Fibroblast of villous mesenchyme (primary cell): ENCODE data around the gene MTCP1. TPM values are rescaled to one million over a fixed set of nuclear protein-coding genes. Genes with fewer than 3 reads are reported as not detected.

Experiments used
- DNase-seq: peaks from one replicate; pipeline ENCODE4 v3.0.0-alpha.2; 2010; ENCODE audit warnings: low read depth
- H3K4me3 ChIP-seq: 2 replicates; pipeline ENCODE4 v1.5.1; 2011; ENCODE audit warnings: low read depth, mild to moderate bottlenecking, low read length
- total RNA-seq: library from RNA; depleted of rRNA; stranded (reverse); fragments of >200 nt; gene quantifications from 2 replicates; pipeline ENCODE4 v1.2.3, GENCODE V29; 2012
- TF ChIP-seq, protein P1 (sequence below): IDR thresholded peaks from 2 replicates; pipeline ENCODE4 v1.5.1; 2012; ENCODE audit warnings: low read depth, mild to moderate bottlenecking, low read length; ENCODE audit not compliant: insufficient read depth

MTCP1 gene
- total RNA-seq, 1 donor: 2.2 TPM

- TF ChIP-seq, protein P1, sequence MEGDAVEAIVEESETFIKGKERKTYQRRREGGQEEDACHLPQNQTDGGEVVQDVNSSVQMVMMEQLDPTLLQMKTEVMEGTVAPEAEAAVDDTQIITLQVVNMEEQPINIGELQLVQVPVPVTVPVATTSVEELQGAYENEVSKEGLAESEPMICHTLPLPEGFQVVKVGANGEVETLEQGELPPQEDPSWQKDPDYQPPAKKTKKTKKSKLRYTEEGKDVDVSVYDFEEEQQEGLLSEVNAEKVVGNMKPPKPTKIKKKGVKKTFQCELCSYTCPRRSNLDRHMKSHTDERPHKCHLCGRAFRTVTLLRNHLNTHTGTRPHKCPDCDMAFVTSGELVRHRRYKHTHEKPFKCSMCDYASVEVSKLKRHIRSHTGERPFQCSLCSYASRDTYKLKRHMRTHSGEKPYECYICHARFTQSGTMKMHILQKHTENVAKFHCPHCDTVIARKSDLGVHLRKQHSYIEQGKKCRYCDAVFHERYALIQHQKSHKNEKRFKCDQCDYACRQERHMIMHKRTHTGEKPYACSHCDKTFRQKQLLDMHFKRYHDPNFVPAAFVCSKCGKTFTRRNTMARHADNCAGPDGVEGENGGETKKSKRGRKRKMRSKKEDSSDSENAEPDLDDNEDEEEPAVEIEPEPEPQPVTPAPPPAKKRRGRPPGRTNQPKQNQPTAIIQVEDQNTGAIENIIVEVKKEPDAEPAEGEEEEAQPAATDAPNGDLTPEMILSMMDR: peak; percentile 63
- peak; percentile 38 for DNase-seq
Measured at GRCh38 chrX:155094468-155095061, 23.6 kb upstream of the MTCP1 start.

GRCh38 chrX:155086961-155087735, 16.2 kb upstream of the MTCP1 start:
- TF ChIP-seq, protein P1: no peak
- DNase-seq: no peak
- H3K4me3 ChIP-seq: no peak overlapping the region

More at GRCh38 chrX:155094468-155095061, 23.6 kb upstream of the MTCP1 start:
- no peak overlapping the region for H3K4me3 ChIP-seq

- TF ChIP-seq, protein P1: peak; percentile 47
- peak; percentile 25 for DNase-seq
- no peak overlapping the region for H3K4me3 ChIP-seq
Measured at GRCh38 chrX:155086202-155086840, 15.4 kb upstream of the MTCP1 start.

GRCh38 chrX:155071694-155072280, 851 bp upstream of the MTCP1 start:
- TF ChIP-seq, protein P1: no peak
- DNase-seq: peak; percentile 22
- H3K4me3 ChIP-seq: peak overlapping the region; percentile 77

GRCh38 chrX:155070663-155070974, 317 bp downstream of the MTCP1 start:
- no peak for DNase-seq
- H3K4me3 ChIP-seq: peak overlapping the region; percentile 69
- TF ChIP-seq, protein P1: no peak

DNA sequence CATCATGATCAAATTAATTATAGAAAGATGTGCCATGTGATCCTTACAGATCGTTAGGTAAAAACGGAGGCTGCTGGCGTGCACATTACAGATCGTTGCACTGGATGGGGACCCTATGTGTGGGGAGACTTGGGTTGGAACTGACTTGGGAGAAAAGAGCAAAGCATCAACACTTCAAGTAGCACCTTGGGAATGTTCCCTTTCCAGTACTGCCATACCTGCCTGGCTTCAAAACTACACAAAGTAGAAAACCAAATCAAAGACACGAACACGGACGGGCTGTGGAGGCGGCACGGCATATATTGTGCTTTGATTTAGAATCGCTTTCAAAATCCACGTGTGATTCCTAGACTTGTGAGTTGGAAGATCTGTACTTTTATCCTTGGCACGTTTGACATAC, 898 bp downstream of the MTCP1 start:
- DNase-seq: peak; percentile 2
- H3K4me3 ChIP-seq: peak overlapping the region; percentile 69
- TF ChIP-seq, protein P1: no peak
